Measurements from ENCODE around the gene PCBD1.
"Not testable (repeated sequence)": the region's sequence is repeated elsewhere in the genome, so short reads cannot be mapped to it uniquely, and the experiment has no call there.

Gene PCBD1

DNA sequence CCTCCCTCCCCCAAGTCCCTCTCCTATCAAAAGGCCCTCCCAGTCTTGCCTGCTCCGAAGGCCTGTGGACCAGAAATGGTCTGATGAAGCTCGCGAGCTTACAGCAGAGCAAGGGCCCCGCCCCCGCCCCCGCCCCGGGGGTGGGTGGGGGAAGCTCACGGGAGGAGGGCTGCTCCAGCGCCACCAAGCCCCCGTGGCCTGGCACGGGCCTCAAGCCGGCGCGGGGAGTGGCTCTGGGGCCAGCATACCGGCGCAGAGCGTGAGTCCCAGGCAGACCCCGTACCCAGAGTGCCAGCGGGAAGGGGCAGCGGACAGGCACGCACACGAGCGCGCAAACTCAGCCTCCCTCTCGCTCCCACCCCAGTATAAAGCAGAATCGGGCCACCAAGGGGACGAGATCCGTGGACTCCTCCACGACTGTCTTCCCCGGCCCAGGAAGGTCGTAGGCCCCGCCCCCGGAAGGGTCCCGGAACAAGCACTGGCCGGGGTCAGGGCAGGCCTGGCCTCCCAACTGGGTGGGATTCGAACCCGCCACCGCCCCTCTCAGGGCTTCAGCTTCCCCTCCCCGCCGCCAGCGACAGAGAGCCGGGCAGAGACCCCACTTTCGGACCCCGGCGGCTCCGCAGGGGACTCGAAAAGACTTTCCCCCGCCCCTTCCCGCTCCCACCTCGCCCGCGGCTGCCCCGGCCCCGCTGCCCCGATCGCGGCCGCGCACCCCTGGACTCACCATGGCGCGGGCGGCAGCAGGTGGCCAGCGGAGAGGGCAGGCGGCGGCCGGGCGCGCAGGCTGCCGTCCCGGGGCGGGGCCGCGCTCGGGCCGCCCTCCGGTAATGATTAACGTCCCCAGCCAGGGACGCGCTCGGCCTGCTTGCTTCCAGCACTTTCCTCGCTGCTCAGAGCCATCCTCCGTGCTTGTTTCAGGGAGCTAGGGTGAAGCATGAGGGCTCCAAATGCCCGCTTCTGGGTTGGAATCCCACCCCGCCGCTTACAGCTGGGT, at the start of gene PCBD1:
Gene PCBD1 (minus strand): TSS at position 762 of the 997 bp plus-strand sequence. CDS start 32 bp downstream, at position 730.
- DNase-seq: peak; percentile 75

DNA sequence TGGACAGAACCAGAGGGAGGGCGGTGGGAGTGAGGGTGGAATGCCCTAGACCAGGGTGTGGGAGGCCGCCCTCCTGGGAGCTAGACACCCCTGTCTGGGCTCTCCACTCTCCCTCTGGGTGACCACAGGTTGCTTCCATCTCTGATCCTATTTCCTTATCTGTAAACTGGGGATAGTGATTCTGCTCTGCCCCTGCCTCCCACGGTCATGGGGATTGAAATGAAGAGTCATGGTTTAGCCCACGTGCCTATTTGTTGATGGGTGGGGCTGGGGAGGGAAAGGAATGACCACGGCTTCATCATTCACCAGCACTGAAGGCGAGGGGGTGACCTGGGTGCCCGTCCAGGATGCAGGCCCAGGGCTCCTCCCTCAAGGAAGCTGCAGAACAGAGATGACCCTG, 49.3 kb upstream of the PCBD1 start:
- DNase-seq: no peak

DNA sequence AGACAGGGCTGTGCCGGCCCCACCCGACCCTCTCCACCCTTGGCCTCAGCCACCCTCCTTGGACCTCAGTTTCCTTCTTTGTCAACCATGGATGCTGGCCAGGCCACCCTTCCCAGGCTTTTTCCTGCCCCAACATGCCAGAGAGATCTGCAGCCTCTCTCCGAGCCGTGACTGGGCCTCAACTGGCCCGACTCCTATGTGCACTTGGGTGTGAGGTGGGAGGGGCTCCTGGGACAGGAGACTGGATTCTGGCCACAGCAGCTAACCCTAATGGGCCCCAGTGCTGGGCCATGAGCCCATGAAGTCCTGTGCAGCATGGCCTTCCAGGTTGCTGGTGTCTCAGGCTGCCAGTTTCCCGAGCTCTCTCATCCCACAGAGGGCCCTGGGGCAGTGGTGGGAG, 47.7 kb upstream of the PCBD1 start:
- no peak for DNase-seq

DNA sequence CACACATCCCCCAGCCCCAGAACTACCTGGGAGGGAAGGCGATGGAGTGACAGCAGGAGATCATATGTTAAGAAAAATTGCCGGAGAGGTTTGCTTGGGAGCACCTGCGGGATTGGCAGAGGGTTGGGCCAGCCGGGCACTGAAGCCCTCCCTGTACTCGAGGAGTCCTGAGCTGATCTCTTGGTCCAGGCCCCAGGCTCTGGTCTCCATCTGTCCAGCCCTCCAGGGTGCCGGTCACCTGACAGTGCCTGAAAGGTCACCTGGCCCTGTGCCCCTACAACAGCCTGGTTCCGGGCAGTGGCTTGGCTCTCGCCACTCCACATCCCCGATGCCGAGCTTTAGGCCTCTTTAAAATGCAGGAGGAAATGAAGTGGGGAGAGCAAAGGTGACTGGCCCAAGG, 47.3 kb upstream of the PCBD1 start:
- DNase-seq: no peak

DNA sequence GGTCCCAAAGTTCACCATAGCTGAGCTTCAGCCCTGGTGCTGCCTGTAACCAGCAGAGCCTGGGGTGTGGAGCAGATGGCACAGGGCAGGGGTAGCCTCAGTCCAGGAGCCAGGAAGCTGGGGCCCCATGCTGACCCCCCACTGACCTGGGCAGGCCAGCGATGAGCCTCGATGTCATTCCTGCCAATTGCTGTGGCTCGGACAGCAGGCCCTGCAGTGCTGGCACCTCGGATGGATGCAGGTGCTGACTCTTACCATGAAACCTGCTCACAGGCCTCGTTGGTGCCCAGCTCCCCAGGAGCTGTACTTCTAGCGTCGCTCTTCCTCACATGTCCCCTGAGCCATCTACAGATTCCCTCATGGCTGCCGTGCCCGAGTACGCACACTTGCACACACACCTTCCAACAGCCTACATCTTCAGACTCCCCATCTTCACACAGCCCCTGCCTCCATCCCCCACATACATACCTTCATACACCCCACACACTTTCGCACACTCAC, 46.8 kb upstream of the PCBD1 start:
- DNase-seq: no peak

DNA sequence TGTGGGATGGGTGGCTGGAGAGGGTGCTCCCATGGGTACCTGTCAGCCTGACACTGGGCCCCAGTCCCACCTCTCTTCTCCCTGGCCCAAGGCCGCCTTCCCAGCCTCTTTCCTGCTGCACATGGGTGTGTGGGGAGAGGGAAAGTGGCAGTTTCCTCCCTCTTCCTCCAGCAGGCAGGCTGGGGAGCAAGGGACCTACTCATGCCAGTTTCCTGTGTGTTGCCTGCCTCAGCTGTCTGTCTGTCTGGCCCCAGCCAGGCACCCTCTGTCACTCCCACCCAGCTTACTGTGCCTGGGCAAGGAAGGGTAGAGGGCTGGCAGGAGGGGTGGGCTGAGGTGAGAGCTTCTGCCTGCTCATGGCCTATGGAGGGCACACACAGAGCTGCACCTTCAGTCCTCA, 46.3 kb upstream of the PCBD1 start:
- DNase-seq: no peak

DNA sequence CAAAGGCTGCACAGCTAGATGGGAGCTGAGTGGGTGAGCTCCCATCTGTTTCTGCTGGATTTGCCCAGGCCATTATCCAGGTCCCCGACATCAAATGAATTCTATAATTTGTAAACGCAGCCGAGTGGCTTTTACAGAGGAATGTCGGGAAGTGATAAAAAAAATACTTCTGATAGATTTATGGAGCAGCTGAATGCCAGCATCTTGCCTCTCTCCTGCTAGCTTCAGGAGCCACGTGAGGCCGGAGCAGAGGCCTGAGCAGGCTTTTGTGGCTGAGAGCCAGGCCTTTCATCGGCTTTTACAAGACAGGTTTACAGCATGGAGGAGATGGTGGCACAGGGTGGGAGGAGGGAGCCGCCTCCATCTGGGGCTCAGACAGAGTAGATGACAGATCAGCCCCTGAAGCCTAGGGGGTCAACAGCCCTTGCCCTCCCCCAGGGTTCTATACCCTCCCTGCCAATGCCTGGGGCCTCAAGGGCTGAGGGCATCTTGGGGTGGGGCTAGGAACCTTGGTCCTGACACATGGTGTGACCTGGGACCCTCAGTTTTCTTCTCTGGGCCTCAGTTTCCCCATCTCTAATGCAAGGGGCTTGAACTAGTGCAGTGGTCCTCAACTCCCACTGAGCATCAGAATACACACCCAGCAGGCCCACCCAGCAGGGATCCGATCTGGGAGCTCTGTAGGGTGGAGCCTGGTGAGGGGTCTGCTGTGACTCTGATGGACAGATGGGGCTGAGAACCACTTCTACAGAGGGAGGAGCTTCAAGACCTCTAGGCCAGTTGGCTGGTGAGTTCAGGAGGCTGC, 44.2 kb upstream of the PCBD1 start:
- DNase-seq: no peak

DNA sequence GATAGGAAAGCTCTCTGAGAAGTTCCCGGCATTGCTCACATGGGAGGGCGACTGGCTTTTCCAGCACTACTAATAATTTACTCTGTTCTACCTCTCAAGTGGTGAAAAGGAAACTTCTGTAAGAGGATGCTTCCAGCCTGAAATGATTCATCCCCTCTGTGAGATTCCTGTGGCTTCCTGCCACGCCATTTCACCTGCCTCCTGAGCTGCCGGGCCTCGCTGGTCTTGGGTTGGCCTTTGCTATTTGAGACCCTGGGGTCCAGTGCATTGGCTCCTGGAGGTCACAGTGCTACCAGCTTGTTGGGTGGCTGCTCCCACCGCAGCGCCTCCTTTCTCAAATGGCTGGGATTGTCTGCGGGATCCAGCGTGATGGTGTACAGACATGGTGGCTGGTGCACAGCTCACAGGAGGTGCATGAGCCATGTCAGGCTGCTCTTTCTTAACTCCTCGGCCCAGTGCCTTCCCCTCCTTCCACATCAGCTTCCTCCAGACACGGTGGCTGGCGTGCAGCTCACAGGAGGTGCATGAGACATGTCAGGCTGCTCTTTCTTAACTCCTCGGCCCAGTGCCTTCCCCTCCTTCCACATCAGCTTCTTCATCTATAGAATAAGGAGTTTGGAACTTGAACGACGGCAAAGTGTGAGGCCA, 42.9 kb upstream of the PCBD1 start:
- no peak for DNase-seq

DNA sequence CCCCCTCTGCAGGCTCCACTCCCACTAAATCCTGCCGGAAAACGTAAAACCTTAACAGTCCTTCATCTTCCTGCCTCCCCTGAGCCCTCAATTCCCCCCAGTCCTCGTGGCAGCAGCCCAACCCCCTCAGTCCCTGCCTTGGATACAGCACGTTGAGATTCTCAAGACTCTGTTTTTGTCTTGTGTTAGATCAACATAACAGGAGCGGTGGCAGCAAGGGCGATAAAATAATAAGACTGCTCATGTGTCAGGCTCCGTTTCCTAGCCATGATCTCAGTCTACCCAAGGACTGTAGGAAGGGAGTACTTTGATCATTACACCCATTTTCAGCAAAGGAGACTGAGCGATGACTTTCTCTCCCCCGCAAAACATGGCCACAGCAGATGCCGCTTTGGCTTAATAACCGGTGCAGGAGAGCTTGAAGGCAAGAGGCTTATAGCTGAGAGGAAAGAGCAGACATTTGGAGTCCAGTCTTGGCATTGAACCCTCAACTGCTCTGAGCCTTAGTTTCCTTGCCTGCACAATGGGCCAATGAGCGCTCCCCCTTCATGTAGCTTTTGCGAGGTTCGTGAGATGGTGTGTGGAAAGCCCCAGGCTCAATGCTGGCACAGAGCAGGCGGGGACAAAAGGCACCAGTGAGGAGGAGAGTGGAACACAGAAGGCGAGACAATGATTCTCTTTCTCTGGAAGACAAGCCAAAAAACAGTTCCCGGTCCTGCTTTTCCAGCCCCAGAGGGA, 42.1 kb upstream of the PCBD1 start:
- DNase-seq: no peak

DNA sequence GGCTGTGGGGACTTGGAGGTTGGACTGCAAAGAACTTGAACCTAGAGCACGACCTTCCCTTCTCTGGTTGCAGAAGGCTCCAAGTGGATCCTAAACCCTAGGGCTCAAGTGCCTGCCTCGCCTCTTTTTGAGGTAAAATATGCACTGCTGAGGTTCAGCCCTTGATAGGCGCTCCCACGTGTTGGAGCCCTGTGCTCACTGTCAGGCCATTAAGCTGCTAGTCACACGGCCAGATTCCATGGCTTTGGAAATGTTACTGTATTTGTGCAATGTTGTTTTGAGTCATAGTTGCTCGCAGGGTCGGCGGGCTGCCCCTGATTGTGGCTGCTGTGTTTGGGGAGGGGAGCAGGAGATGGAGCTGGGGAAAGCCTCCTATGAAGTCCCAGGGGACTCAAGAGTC, 39.8 kb upstream of the PCBD1 start:
- DNase-seq: no peak

DNA sequence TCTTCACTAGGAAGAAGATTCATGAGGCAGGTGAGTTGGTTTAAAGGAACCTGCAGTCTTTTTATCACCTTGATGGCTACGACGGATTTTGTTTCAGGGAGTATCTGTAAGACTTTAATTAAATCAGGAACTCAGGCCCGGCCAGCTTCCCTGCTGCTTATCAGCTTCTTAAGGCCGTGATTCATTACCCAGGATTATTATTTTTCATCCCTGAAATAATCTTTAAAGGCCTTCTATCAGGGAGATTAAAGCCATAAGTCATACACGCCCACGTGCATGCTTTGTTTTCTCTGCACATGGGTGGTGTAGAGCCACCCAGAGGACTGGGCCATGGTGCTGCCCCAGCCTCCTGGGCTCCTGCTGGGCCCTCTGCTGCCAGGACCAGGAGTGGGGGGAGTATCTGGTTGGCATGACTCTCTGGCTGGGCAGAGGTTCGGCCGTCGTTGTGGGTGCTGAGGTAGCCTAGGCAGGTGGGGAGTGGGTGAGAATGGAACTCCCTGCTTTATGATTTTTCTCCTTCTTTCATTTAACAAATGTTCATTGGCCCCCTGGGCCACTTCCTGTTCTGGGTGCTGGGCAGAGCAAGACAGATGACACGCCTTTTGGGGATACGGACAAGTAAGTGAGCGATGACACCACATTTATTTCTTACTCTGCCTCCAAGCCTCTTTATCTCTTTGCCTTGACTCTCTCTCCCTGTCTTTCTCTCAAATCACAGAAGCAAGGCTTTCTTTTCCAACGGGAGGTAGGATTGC, 39.0 kb upstream of the PCBD1 start:
- DNase-seq: peak; percentile 16

DNA sequence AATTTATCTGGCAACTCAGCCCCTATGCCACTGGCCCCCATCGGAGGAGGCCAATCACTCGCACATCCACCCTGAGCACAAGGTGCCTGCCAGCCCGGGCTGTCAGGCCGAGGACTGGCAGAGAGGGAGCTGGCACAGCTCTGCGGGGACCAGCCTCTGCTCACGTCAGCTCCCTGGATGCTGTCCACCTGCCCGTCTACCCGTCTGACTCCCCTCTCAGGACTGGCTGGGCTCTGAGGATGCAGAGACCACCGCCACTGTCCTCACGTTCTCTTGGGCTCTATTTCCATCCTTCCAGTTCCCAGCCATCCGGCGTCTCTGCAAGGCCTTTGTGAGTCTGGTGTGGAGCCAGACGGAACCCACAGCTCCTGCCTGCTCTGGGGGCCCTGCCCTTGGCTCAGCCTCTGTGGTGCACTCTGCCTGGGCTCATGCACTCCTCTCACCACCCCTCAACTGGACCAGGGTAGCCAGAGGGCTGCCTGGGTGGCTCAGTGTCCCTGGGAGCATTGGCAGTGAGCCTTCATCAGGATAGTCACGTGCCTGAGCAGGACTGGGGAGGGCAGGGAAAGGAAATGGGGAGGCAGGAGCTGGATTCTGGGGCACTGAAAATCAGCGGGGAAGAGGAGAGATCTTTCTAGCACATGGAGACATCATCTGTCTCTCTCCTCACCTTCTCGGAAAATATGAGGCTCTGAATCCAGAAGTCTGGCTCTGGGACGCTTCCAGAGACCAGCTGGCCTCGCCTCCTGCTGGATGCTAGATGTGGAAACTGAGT, 38.0 kb upstream of the PCBD1 start:
- DNase-seq: no peak

DNA sequence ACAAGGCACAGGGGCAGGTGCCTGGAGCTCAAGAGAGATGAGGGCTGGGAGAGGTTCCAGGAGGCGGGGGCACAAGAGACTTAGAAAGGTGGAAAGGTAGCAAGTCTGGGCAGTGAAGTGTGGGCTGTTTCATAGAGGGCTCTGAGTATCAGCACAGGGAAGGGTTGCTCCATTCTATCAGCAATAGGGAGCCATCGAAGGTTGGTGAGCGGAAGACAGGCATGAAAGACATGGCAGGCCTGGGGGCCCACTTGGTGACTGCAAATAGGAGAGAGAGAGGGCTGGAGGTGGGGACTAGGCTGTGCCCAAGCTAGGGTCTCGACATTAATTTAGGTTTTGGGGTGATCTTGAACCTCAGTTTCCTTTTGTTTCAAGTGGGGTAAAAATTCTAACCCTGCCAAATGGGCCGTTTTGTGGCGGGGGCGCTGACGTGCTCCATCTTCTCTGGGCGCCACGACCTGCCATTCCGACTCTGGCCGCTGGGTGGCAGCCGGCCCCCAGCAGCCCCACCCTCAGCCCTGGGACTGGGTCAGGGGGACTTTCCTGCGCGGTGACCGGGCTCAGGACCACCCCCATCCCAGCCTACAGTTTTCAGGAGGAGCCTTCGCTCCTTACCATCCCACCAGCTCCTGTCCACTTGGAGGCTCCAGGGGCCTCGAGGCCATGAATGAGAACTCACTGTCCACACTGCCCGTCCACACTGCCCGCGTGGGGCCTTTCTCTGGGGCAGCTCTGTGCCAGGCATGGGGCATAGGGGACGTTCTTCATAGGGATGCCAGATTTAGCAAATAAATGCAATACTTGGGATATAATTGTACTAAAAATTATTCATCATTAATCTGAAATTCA, 37.2 kb upstream of the PCBD1 start:
- peak; percentile 67 for DNase-seq

DNA sequence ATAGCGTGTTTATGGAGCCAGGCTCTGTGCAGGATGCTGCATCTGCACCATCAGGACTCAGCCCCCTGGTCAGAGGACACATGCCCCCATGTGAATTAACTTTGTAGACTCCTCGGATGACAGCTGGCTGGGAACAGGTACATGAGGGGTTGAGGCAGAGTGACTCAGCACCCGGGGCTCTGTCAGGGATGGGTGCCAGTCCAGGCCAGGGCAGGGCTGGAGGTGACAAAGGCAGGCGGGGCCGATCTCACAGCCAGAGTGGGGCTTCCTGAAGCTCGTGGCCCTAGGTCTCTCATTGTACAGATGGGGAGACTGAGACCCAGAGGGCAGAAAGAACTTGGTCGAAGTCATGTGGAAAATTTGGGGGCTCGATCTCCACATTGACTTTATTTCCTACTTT, 35.3 kb upstream of the PCBD1 start:
- no peak for DNase-seq

DNA sequence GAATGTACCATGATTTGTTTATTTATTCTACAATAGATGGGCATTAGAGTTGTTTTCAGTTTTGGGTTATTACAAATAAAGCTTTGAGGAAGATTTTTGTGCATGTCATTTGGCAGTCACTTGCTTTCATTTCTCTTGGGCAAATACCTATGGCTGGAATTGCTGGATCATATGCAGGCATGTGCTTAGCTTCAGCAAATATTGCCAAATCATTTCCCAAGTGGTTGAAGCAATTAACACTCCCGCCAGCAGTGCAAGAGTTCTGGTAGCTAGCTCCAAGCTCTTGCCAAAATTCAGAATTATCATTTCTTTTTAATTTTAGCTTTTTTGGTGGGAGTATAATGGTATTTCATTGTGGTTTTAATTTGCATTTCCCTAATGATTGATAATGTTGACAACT, 32.9 kb upstream of the PCBD1 start:
- no peak for DNase-seq

DNA sequence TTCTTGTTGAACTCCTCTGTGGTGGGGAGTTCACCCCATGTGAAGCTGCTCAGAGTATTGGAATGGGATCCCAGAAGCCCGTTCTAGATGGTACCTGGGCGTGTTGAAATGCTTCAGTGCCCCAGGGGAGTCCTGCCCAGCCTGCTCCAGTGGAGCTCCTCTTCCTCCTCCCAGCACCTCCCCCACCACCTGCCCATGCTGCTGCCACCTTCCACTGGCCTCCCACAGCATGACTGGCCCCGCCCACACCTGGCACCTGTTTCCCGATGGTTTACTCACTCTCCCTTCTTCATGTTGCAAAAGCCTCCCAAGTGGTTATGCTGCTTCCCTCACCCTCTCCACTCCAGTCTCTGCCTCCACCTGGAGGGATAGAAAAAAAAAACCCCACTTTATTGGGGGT, 32.2 kb upstream of the PCBD1 start:
- DNase-seq: no peak

DNA sequence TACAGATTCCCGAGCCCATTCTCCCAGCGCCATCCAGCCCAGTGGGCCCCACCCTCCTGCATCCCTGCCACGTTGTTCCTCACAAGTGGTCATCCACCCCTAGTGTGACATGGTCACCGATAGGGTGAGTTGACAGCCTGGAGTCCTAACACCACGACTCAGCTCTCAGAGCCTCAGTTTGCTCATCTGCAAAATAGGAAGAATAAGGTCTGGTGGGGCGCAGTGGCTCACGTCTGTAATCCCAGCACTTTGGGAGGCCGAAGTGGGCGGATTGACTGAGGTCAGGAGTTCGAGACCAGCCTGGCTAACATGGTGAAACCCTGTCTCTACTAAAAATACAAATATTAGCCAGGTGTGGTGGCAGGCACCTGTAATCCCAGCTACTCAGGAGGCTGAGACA, 31.5 kb upstream of the PCBD1 start:
- DNase-seq: not testable (repeated sequence)

DNA sequence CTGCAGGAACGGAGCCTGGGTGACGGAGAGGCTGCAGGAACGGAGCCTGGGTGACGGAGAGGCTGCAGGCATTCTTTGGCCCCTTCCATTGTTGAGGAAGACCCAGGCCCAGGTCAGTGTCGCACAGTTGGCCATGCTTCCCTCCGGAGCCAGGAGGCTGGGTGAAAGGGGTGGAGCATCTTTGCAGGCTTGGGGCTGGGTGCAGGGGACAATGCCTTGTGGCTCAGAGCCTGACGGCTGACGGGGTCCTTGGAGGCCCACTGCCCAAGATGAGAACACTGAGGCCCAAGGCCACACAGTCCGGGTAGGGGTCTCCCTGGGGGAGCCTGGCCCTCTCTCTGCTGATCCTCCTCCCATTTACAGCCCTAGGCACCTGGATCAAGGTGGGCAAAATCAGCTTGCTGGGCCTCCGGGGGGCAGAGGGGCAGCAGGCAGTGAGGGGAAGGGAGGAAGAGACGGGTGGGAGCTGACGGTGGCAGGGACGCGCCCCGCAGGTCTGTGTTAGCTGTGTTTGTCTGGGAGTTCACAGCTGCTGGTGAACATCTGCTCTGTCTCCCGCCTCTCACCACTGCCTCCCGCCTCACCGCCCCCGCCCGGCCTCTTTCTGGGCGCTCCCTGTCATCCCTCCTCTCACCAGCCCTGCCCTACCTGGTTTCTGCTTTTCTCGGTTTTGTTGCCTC, 30.6 kb upstream of the PCBD1 start:
- DNase-seq: no peak

DNA sequence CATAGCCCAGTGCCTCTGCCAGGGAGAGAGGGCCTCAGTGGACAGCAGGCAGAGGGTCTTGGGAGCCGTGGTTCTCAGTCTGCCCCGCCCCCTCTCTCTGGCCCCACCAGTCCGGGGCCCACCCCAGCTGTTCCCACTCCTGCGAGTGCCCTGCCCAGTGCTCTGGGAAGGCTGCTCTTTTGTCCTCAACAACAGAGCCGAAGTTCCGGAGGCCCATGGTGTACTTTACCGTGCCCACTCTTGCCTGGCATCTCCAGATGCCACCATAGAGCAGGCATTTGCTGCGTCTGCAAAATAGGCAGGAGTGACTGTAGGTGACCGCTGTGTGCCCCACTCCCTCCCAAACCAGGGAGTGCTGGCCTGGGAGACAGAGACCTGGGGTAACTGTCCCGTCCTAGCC, 29.3 kb upstream of the PCBD1 start:
- no peak for DNase-seq

Data from suppressor macrophage treated with lipopolysaccharide for 4 hours (primary cell).